SK-N-SH (cell line): ENCODE results near the gene NSUN7.

Experiments
- EP300 ChIP-seq, 2 experiments: IDR thresholded peaks; 2 replicates each; pipeline versions ENCODE4 v1.4.0 to v1.6.1; 2012; ENCODE audit warnings: borderline replicate concordance in 1 of 2, low read depth in 1 of 2, low read length in 1 of 2
- FOXM1 ChIP-seq: IDR thresholded peaks from 2 replicates; pipeline ENCODE4 v1.4.0; 2012; ENCODE audit warnings: low read depth, mild to moderate bottlenecking
- GATA2 ChIP-seq: sonication (generic); formaldehyde crosslinking; IDR thresholded peaks from 2 replicates; pipeline ENCODE4 v1.5.0; 2020; ENCODE audit warnings: mild to moderate bottlenecking, missing genetic modification reagents
- MXI1 ChIP-seq: IDR thresholded peaks from 2 replicates; pipeline ENCODE4 v1.6.1; 2012; ENCODE audit warnings: mild to moderate bottlenecking, low read depth, low read length, improper control_type of control experiment
- NRF1 ChIP-seq: IDR thresholded peaks from 2 replicates; pipeline ENCODE4 v1.6.1; 2012; ENCODE audit warnings: low read depth, mild to moderate bottlenecking, low read length
- POLR2AphosphoS5 ChIP-seq: IDR thresholded peaks from 2 replicates; pipeline ENCODE4 v1.6.1; 2012; ENCODE audit warnings: low read depth, low read length
- RCOR1 ChIP-seq: fragments of 150-350 bp; IDR thresholded peaks from 2 replicates; pipeline ENCODE4 v1.6.1; 2017; ENCODE audit warnings: antibody characterized with exemption, low read length
- TF ChIP-seq, protein P1 (sequence below): IDR thresholded peaks from 2 replicates; pipeline ENCODE4 v1.4.0; 2012; ENCODE audit warnings: low read depth
- TF ChIP-seq, protein P2 (sequence below): IDR thresholded peaks from 2 replicates; pipeline ENCODE4 v1.6.1; 2012; ENCODE audit warnings: mild to moderate bottlenecking, low read depth, low read length, moderate library complexity
- TF ChIP-seq, protein P3 (sequence below): fragments of 200-600 bp; sonication (generic); IDR thresholded peaks from 2 replicates; pipeline ENCODE4 v1.6.1; 2017; ENCODE audit warnings: antibody characterized with exemption, mild to moderate bottlenecking, moderate library complexity

DNA sequence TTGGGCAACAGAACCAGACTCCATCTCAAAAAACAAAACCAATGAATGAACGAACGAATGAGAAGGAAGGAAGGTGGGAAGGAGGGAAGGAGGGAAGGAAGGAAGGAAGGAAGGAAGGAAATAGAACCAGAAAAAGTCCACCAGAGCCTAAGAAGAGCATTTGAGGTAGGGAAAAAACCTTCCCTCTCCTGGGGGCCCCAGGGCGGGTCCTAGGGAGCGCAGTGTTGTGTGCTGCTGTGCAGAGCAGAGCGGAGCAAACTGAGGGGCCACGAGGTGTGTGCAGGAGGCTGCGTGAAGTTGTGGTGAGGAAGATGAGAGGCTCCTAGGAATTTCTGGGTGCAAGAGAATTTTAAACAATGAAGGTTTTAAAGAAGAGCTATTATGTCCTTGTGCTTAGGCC is 16.0 kb upstream of the NSUN7 start:
- TF ChIP-seq MXI1, result no peak
- TF ChIP-seq, protein P1, sequence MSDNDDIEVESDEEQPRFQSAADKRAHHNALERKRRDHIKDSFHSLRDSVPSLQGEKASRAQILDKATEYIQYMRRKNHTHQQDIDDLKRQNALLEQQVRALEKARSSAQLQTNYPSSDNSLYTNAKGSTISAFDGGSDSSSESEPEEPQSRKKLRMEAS, result no peak
- TF ChIP-seq, protein P2, sequence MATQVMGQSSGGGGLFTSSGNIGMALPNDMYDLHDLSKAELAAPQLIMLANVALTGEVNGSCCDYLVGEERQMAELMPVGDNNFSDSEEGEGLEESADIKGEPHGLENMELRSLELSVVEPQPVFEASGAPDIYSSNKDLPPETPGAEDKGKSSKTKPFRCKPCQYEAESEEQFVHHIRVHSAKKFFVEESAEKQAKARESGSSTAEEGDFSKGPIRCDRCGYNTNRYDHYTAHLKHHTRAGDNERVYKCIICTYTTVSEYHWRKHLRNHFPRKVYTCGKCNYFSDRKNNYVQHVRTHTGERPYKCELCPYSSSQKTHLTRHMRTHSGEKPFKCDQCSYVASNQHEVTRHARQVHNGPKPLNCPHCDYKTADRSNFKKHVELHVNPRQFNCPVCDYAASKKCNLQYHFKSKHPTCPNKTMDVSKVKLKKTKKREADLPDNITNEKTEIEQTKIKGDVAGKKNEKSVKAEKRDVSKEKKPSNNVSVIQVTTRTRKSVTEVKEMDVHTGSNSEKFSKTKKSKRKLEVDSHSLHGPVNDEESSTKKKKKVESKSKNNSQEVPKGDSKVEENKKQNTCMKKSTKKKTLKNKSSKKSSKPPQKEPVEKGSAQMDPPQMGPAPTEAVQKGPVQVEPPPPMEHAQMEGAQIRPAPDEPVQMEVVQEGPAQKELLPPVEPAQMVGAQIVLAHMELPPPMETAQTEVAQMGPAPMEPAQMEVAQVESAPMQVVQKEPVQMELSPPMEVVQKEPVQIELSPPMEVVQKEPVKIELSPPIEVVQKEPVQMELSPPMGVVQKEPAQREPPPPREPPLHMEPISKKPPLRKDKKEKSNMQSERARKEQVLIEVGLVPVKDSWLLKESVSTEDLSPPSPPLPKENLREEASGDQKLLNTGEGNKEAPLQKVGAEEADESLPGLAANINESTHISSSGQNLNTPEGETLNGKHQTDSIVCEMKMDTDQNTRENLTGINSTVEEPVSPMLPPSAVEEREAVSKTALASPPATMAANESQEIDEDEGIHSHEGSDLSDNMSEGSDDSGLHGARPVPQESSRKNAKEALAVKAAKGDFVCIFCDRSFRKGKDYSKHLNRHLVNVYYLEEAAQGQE, result no peak
- TF ChIP-seq, protein P3, sequence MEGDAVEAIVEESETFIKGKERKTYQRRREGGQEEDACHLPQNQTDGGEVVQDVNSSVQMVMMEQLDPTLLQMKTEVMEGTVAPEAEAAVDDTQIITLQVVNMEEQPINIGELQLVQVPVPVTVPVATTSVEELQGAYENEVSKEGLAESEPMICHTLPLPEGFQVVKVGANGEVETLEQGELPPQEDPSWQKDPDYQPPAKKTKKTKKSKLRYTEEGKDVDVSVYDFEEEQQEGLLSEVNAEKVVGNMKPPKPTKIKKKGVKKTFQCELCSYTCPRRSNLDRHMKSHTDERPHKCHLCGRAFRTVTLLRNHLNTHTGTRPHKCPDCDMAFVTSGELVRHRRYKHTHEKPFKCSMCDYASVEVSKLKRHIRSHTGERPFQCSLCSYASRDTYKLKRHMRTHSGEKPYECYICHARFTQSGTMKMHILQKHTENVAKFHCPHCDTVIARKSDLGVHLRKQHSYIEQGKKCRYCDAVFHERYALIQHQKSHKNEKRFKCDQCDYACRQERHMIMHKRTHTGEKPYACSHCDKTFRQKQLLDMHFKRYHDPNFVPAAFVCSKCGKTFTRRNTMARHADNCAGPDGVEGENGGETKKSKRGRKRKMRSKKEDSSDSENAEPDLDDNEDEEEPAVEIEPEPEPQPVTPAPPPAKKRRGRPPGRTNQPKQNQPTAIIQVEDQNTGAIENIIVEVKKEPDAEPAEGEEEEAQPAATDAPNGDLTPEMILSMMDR, result no peak
- no peak for TF ChIP-seq EP300 (IDR thresholded peaks at IDR 0.05; ENCODE audit: borderline replicate concordance in 1 of 2, low read depth in 1 of 2, low read length in 1 of 2)
- no peak for TF ChIP-seq POLR2AphosphoS5
- TF ChIP-seq GATA2 (CRISPR knock-in tag), result no peak
- no peak for TF ChIP-seq NRF1
- no peak for TF ChIP-seq FOXM1
- TF ChIP-seq RCOR1, result no peak
